ENCODE results near the gene SHKBP1.
"Not testable (repeated sequence)": the region's sequence is repeated elsewhere in the genome, so short reads cannot be mapped to it uniquely, and the experiment has no call there.

Gene SHKBP1

GRCh38 chr19:40581531-40581930, 4.9 kb downstream of the SHKBP1 start:
- FAIRE-seq = no peak
- no peak for DNase-seq (ENCODE audit: insufficient read length, low spot score)

- FAIRE-seq (no peak), DNase-seq (ENCODE audit: insufficient read length, low spot score) (no peak)
Measured at GRCh38 chr19:40582467-40582866, 5.8 kb downstream of the SHKBP1 start.

GRCh38 chr19:40583283-40583682, 6.6 kb downstream of the SHKBP1 start:
- no peak for FAIRE-seq
- DNase-seq (ENCODE audit: insufficient read length, low spot score) = no peak

GRCh38 chr19:40584007-40584406, 7.3 kb downstream of the SHKBP1 start:
- peak; percentile 26 for FAIRE-seq
- DNase-seq (ENCODE audit: insufficient read length, low spot score) = no peak

GRCh38 chr19:40585241-40585981, 8.7 kb downstream of the SHKBP1 start:
- FAIRE-seq = peak; percentile 60
- no peak for DNase-seq (ENCODE audit: insufficient read length, low spot score)

- DNase-seq (ENCODE audit: insufficient read length, low spot score) = no peak
- FAIRE-seq = no peak
Measured at GRCh38 chr19:40585982-40586422, 9.3 kb downstream of the SHKBP1 start.

GRCh38 chr19:40586611-40587010, 9.9 kb downstream of the SHKBP1 start:
- FAIRE-seq = no peak
- DNase-seq (ENCODE audit: insufficient read length, low spot score) = no peak

DNA sequence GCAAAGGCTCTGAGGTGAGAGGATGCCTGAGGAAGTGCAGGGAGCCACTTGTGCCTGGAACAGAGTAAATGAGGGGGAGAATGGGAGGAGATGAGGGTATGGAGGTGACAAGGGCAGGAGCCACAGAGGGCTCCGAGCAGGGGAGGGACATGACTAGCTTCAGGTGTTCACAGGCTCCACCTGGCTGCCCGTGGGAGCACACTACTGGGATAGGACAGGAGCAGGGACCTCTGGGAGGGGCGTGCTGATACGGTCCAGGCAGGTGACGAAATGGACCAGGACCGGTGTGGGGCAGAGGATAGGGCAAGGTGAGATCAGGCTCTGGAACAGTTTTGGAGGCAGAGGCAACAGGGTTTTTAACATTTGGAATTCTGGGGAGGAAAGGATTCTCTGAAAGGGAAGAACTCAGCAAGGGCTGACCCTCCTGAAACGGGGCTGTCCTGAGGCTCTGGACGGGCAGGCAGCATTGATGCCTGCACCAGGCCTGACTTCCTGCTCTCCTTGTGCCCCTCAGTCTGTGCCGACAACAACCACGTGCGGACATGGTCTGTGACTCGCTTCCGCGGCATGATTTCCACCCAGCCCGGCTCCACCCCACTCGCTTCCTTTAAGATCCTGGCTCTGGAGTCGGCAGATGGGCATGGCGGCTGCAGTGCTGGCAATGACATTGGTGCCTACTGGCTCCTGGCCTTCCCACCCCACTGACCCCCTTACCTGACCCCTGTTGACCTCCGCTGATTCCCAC, 11.6 kb downstream of the SHKBP1 start:
- peak; percentile 90 for FAIRE-seq
- peak; percentile 44 for DNase-seq (ENCODE audit: insufficient read length, low spot score)

DNA sequence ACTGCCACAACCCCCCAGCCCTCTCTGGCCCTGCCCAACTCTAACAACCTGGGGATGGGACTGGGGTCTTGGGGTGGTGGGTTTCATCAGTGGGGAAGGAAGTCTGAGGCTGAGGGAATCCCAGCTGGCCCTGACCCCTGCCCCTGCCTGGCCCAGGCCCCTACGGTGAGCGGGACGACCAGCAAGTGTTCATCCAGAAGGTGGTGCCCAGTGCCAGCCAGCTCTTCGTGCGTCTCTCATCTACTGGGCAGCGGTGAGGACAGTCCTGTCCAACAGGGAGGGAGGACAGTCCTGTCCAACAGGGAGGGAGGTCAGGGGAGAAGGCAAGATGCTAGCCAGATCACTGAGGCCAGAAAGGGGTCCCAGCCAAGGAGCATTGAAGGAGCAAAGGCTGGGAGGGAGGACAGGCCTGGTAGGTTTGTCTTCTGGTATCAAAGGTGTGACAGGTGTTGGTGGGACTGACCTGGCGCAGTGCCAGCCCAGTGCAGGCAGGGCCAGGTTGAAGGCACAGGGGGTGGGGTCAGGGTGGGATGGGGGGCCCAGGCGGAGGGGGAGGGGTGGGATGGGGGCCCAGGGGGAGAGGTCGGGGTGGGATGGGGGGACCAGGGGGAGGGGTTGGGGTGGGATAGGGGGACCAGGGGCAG, 12.4 kb downstream of the SHKBP1 start:
- no peak for DNase-seq (ENCODE audit: insufficient read length, low spot score)

GRCh38 chr19:40589591-40590429, 13.1 kb downstream of the SHKBP1 start:
- no peak for DNase-seq (ENCODE audit: insufficient read length, low spot score)
- no peak for FAIRE-seq

More for the DNA sequence above, 12.4 kb downstream of the SHKBP1 start:
- FAIRE-seq = peak; percentile 46

GRCh38 chr19:40590464-40591265, 14.0 kb downstream of the SHKBP1 start:
- DNase-seq (ENCODE audit: insufficient read length, low spot score) (no peak), FAIRE-seq (no peak)

DNA sequence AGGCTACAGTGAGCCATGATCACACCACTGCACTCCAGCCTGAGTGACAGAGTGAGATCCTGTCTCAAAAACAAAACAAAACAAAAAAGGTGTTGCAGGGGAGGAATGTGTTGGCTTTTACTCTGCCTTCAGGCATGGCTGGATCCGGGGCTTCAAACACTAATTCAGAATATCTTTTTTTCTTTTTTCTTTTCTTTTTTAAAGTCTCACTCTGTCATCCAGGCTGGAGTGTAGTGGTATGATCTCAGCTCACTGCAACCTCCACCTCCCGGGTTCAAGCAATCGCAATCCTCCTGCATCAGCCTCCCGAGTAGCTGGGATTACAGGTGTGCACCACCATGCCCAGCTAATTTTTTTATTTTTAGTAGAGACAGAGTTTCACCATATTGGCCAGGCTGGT, 15.1 kb downstream of the SHKBP1 start:
- not testable (repeated sequence) for FAIRE-seq; DNase-seq (ENCODE audit: insufficient read length, low spot score)

DNA sequence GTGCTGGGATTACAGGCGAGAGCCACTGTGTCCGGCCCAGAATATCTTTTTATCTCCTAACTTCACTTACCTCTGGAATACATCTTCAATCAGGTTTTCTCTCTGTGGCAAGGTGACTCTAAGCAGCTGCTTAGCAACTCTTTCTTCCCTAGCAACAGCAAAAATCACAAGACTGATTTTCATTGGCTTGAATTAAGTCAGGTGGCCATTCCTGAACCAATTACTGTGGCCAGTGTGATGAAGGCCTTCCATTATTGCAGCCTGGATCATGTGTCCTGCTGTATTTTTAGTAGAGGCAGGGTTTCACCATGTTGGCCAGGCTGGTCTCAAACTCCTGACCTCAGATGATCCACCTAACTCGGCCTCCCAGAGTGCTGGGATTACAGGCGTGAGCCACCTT, 15.5 kb downstream of the SHKBP1 start:
- no peak for FAIRE-seq
- DNase-seq (ENCODE audit: insufficient read length, low spot score) = no peak

DNA sequence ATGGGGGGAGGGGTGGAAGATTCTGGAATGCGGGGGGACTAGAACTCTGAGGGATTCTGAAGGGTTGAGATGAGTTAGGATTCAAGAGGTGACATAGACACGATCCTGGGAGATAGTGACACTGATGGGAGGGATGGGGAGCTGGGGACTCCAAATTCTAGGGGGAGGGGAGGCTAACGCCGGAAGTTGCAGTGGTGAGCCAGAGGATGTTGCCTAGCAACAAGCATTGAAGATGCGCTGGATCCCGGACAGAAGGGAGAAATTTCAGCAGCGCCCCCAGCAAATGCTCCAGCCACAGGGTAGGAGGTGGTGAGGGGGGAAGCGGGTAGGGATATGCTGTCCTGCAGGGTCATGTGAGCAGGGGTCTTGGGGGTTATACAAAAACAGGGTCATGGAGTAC, 17.6 kb downstream of the SHKBP1 start:
- DNase-seq (ENCODE audit: insufficient read length, low spot score) (no peak), FAIRE-seq (no peak)

DNA sequence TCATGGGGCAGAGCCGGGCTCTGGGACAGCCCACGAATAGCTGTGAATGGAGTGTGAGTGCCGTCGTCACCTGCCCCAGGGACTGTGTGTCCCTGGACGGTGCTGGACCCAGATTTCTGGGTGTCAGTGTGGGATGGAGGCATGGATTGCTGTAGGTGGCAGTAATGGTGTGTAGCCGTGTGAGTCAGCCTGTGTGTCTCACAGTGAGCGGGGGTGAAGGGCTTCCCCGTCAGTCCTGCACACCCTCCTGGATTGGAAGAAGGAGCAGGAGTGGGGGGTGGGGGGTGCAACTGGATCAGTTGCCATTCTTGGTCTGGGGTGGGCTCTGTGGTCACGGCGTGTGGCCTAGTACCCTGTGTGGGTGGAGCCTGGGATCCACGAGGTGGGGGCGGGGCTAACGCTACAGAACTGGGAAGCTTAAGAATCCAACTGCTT, 18.0 kb downstream of the SHKBP1 start:
- DNase-seq (ENCODE audit: insufficient read length, low spot score) (no peak), FAIRE-seq (peak; percentile 20)

DNA sequence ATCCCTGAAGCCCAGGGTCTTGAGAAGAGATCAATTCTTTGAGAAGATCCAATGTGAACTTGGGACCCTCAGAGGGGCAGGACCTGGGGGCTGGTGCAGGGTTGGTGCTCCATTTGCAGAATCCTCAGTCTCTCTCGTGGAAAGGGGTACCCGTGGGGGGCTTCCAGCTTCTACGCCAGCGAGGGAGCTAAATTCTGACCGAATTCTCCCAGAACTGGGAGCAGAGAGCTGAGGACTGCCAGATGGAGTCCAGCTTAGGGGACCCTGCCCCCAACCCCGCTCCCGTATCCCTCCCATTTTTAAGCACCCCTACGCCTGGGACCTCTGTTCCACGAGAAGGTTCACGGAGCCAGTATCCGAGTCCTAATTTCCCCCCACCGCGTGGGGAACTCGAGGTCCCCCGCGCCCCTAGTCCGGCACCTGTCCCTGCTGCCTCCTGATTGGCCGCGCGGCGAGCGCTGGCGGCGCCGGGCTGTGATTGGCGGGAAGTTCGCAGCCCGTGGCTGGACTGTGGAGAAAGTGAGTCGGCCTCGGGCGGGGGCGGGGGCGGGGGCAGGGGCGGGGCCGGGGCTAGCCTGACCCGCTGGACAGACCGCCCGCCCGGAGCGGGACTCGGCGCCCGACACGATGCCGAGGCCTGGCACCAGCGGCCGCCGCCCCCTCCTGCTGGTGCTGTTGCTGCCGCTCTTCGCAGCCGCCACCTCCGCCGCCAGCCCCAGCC, 20.1 kb downstream of the SHKBP1 start:
- DNase-seq (ENCODE audit: insufficient read length, low spot score) (peak; percentile 90), FAIRE-seq (peak; percentile 78)

DNA sequence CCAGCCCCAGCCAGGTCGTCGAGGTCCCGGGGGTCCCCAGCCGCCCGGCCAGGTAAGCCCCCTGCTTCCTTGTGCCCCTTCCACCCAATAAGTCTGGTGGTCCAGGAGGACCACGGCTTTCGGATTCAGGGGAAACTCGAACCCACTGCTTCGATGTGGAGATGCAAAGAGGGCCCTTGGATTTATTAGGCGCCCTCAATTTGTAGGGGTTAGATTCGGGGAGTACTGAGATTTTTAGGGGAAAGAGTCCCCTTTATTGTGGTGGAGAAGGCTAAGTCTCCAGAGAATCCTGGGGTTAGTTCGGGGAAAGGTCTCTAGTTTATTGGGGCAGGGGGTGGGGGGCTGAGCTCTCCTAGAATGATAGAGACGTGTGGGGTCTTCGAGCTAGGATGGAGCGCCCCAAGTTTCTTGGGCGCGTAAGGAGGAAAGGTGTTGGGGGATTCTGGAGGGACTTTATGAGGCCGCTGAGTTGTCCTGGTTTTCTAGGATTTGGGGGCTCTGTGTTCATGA, 20.7 kb downstream of the SHKBP1 start:
- DNase-seq (ENCODE audit: insufficient read length, low spot score) (no peak), FAIRE-seq (no peak)

- DNase-seq (ENCODE audit: insufficient read length, low spot score) = peak; percentile 95
- peak; percentile 74 for FAIRE-seq
Measured at GRCh38 chr19:40598121-40598917, 21.6 kb downstream of the SHKBP1 start.

Data from HTR-8/SVneo (cell line).